SU-DHL-6 (cell line): ENCODE data around the gene TSPAN18.

ENCODE experiments used
- H2AFZ ChIP-seq: fragments of 200-600 bp; sonication (generic); 2 replicates; pipeline ENCODE4 v1.6.1; 2014; ENCODE audit warnings: low read depth, mild to moderate bottlenecking, moderate library complexity, mixed read lengths, antibody characterized with exemption, low read length; ENCODE audit not compliant: severe bottlenecking
- H3F3A ChIP-seq: fragments of 200-600 bp; shearing (Covaris generic); 2 replicates; pipeline ENCODE4 v1.6.0; 2016; ENCODE audit warnings: antibody characterized with exemption, mild to moderate bottlenecking; ENCODE audit not compliant: insufficient read depth
- H3K27ac ChIP-seq: fragments of 200-600 bp; sonication (generic); 2 replicates; pipeline ENCODE4 v1.5.1; 2016; ENCODE audit warnings: low read depth, mild to moderate bottlenecking, low read length, moderate library complexity, mixed read lengths
- H3K27me3 ChIP-seq: fragments of 200-600 bp; sonication (generic), shearing (Covaris generic); 2 replicates; pipeline ENCODE4 v1.6.0; 2014; ENCODE audit warnings: mild to moderate bottlenecking, low read length
- H3K36me3 ChIP-seq: fragments of 200-600 bp; sonication (generic); 2 replicates; pipeline ENCODE4 v1.6.1; 2014; ENCODE audit warnings: mild to moderate bottlenecking, low read length, mixed read lengths
- H3K4me2 ChIP-seq: fragments of 300-600, 200-600 bp; shearing (Covaris generic), sonication (generic); 2 replicates; pipeline ENCODE4 v1.6.0; 2014; ENCODE audit warnings: low read length, low read depth, mild to moderate bottlenecking; ENCODE audit not compliant: poor library complexity, severe bottlenecking
- H3K4me3 ChIP-seq: fragments of 200-600 bp; sonication (generic); 2 replicates; pipeline ENCODE4 v1.5.1; 2014; ENCODE audit warnings: antibody characterized with exemption, low read length, mild to moderate bottlenecking, mixed read lengths; ENCODE audit not compliant: insufficient read depth, poor library complexity, severe bottlenecking
- H3K79me2 ChIP-seq: fragments of 200-600 bp; sonication (generic); 2 replicates; pipeline ENCODE4 v1.6.1; 2014; ENCODE audit warnings: mild to moderate bottlenecking, low read length, moderate library complexity; ENCODE audit not compliant: insufficient read depth
- H3K9ac ChIP-seq: fragments of 200-600 bp; sonication (generic); 2 replicates; pipeline ENCODE4 v1.7.0; 2014; ENCODE audit warnings: mild to moderate bottlenecking, low read length
- H3K9me2 ChIP-seq: fragments of 200-600 bp; sonication (generic); replicated peaks from 2 replicates; pipeline ENCODE4 v1.6.1; 2014; ENCODE audit warnings: low read length; ENCODE audit not compliant: insufficient read depth
- H3K9me3 ChIP-seq: fragments of 200-600 bp; sonication (generic); 2 replicates; pipeline ENCODE4 v1.6.1; 2014; ENCODE audit warnings: low read length, mixed read lengths; ENCODE audit not compliant: insufficient read depth
- H4K20me1 ChIP-seq: fragments of 200-600 bp; sonication (generic); 2 replicates; pipeline ENCODE4 v1.6.1; 2014; ENCODE audit warnings: low read depth, mild to moderate bottlenecking, antibody characterized with exemption, low read length, moderate library complexity, mixed read lengths
- EZH2phosphoT487 ChIP-seq: fragments of 200-600 bp; sonication (generic), shearing (Covaris generic); conservative IDR thresholded peaks from 2 replicates; pipeline ENCODE4 v1.6.1; 2018; ENCODE audit warnings: mild to moderate bottlenecking, antibody characterized with exemption, low read length, moderate library complexity, mixed read lengths
- TF ChIP-seq, protein P1 (sequence below): fragments of 200-600 bp; sonication (generic); IDR thresholded peaks from one replicate; pipeline ENCODE4 v1.5.1; 2017; ENCODE audit warnings: antibody characterized with exemption, mild to moderate bottlenecking, low read length, moderate library complexity; ENCODE audit not compliant: insufficient read depth, poor library complexity, severe bottlenecking

Gene TSPAN18

DNA sequence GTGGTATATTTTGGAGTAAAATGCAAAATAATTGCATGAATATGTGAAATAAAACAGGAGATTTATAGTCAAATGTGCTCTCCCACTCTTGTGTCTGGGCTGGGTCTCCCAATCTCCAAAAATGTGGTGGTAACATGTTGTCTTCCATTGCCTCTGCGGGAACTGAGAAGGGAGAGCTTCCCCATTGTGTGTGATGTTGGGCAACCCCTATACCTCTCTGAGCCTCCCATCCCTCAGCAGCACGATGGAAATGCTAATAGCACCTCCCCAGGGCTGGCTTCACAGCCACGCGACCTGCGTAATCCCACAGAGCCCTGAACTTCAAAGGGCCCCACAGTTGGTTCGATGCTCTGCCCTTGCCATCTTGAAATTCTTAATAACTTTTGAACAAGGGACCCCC lies 151.9 kb downstream of the TSPAN18 start:
- Histone ChIP-seq H2AFZ (no peak overlapping the region), H3K9ac (no peak overlapping the region), H3K9me2 (no peaks in the 10 kb centered on the region), H3K79me2 (no peaks in the 10 kb centered on the region), H3K36me3 (no peaks in the 10 kb centered on the region), H3K9me3 (no peaks in the 10 kb centered on the region), H3K27ac (no peak overlapping the region), H3K4me3 (no peak overlapping the region), H4K20me1 (no peaks in the 10 kb centered on the region), H3K27me3 (no peaks in the 10 kb centered on the region), H3F3A (no peaks in the 10 kb centered on the region), H3K4me2 (no peak overlapping the region)
- TF ChIP-seq, protein P1, sequence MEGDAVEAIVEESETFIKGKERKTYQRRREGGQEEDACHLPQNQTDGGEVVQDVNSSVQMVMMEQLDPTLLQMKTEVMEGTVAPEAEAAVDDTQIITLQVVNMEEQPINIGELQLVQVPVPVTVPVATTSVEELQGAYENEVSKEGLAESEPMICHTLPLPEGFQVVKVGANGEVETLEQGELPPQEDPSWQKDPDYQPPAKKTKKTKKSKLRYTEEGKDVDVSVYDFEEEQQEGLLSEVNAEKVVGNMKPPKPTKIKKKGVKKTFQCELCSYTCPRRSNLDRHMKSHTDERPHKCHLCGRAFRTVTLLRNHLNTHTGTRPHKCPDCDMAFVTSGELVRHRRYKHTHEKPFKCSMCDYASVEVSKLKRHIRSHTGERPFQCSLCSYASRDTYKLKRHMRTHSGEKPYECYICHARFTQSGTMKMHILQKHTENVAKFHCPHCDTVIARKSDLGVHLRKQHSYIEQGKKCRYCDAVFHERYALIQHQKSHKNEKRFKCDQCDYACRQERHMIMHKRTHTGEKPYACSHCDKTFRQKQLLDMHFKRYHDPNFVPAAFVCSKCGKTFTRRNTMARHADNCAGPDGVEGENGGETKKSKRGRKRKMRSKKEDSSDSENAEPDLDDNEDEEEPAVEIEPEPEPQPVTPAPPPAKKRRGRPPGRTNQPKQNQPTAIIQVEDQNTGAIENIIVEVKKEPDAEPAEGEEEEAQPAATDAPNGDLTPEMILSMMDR: no peak
- TF ChIP-seq EZH2phosphoT487: no peak

DNA sequence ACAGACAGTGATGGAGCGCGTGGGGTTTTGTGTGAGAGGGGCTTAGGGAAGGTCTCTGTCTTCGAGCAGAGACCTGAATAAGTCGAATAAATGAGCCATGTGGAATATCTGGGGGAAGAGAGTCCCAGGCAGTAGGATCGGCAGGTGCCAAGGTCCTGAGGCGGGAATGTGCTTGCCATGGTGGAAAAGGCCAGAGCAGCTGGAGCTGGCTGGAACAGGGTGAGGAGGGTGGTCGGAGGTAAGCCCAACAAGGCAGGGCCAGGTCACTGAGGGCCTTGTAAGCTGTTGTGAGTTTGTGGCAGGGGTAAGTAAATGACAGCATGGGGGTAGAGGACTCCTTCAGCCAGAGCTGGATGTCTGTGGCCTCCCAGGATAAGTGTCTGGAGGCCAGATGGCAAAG lies 152.7 kb downstream of the TSPAN18 start:
- no peaks in the 10 kb centered on the region for H3K79me2 ChIP-seq
- TF ChIP-seq, protein P1: no peak
- no peak for TF ChIP-seq EZH2phosphoT487
- no peaks in the 10 kb centered on the region for H3F3A ChIP-seq
- H3K9ac ChIP-seq: no peak overlapping the region
- no peak overlapping the region for H3K27ac ChIP-seq
- no peaks in the 10 kb centered on the region for H3K36me3 ChIP-seq
- H3K27me3 ChIP-seq: no peaks in the 10 kb centered on the region
- H4K20me1 ChIP-seq: no peaks in the 10 kb centered on the region
- H3K4me2 ChIP-seq: no peak overlapping the region
- H3K9me2 ChIP-seq: no peaks in the 10 kb centered on the region
- H3K9me3 ChIP-seq: no peaks in the 10 kb centered on the region
- H2AFZ ChIP-seq: no peak overlapping the region
- H3K4me3 ChIP-seq: no peak overlapping the region

DNA sequence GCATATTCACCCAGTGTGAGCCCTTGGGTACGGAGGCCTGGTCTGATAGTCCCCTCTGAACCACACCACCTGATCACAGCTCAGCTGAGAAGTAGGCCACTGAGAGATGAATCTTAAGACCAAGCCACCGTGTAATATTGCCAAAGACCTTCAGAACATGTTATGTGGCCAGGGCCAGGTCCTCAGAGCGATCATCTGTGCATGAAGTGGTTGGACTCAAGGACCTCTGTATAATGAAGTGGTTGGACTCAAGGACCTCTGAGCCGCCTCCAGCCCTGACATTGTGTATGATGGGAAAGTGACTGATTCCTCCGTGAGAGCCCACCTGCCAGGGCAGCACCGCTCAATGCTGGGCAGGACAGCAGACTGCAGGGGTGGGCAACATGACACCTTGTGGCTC lies 153.7 kb downstream of the TSPAN18 start:
- no peak overlapping the region for H2AFZ ChIP-seq
- no peaks in the 10 kb centered on the region for H3F3A ChIP-seq
- H3K27me3 ChIP-seq: no peaks in the 10 kb centered on the region
- no peak overlapping the region for H3K4me3 ChIP-seq
- H3K4me2 ChIP-seq: no peak overlapping the region
- H3K9ac ChIP-seq: no peak overlapping the region
- no peaks in the 10 kb centered on the region for H4K20me1 ChIP-seq
- H3K36me3 ChIP-seq: no peaks in the 10 kb centered on the region
- H3K27ac ChIP-seq: no peak overlapping the region
- no peak for TF ChIP-seq EZH2phosphoT487
- TF ChIP-seq, protein P1: no peak
- no peaks in the 10 kb centered on the region for H3K9me3 ChIP-seq
- no peaks in the 10 kb centered on the region for H3K9me2 ChIP-seq
- H3K79me2 ChIP-seq: no peaks in the 10 kb centered on the region

DNA sequence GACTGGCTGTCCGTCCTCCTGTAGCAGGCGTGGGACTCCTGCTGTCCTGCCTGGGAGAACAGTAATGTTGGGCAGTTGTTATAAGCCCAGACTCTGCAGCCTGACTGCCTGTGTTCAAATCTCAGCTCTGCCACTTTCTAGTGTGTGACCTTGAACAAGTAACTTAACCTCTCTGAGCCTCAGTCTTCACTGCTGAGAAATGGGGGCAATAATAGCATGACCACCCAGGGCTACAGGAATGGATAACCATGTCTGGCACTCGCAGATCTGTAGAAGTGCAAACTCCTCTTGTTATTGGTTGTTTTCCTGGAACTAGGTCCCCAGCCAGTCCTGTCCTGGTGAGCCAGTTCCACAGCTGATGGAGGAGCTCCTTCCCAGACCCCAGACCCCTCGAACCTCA lies 154.2 kb downstream of the TSPAN18 start:
- Histone ChIP-seq H3K79me2 (no peaks in the 10 kb centered on the region), H3K9me3 (no peaks in the 10 kb centered on the region), H3K27me3 (no peaks in the 10 kb centered on the region), H3K27ac (no peak overlapping the region), H3F3A (no peaks in the 10 kb centered on the region), H2AFZ (no peak overlapping the region), H3K4me2 (no peak overlapping the region), H3K36me3 (no peaks in the 10 kb centered on the region), H3K9me2 (no peaks in the 10 kb centered on the region), H3K4me3 (no peak overlapping the region), H3K9ac (no peak overlapping the region), H4K20me1 (no peaks in the 10 kb centered on the region)
- TF ChIP-seq EZH2phosphoT487: no peak
- TF ChIP-seq, protein P1: no peak
